HepG2 (cell line): Measurements from ENCODE around the gene PEMT. TPM values are rescaled to one million over a fixed set of nuclear protein-coding genes. Genes with fewer than 3 reads are reported as not detected.

Experiments
- CAMTA2 ChIP-seq: sonication (generic); formaldehyde crosslinking; IDR thresholded peaks from 2 replicates; pipeline ENCODE4 v1.4.0; 2020; ENCODE audit warnings: mild to moderate bottlenecking, missing genetic modification reagents, borderline replicate concordance
- CBFB ChIP-seq: sonication (generic); formaldehyde crosslinking; IDR thresholded peaks from 2 replicates; pipeline ENCODE4 v1.4.0; 2020; ENCODE audit warnings: missing genetic modification reagents
- CCDC6 ChIP-seq: sonication (generic); formaldehyde crosslinking; IDR thresholded peaks from 2 replicates; pipeline ENCODE4 v1.8.1; 2022; ENCODE audit warnings: mild to moderate bottlenecking, missing genetic modification reagents, moderate library complexity
- DR1 ChIP-seq: sonication (generic); formaldehyde crosslinking; IDR thresholded peaks from 2 replicates; pipeline ENCODE4 v1.8.0; 2021; ENCODE audit warnings: mild to moderate bottlenecking, missing genetic modification reagents, inconsistent platforms
- FOSL1 ChIP-seq: sonication (generic); formaldehyde crosslinking; IDR thresholded peaks from 2 replicates; pipeline ENCODE4 v1.9.0; 2021; ENCODE audit warnings: missing genetic modification reagents, borderline replicate concordance
- FOXA3 ChIP-seq: IDR thresholded peaks from 2 replicates; pipeline ENCODE4 v1.6.1; 2016; ENCODE audit warnings: missing genetic modification reagents, missing compliant biosample characterization
- HDAC1 ChIP-seq: sonication (generic); formaldehyde crosslinking; IDR thresholded peaks from 2 replicates; pipeline ENCODE4 v1.5.1; 2020; ENCODE audit warnings: mild to moderate bottlenecking, missing genetic modification reagents
- NFE2 ChIP-seq: sonication (generic); formaldehyde crosslinking; IDR thresholded peaks from 2 replicates; pipeline ENCODE4 v1.4.0; 2020; ENCODE audit warnings: missing genetic modification reagents
- PPARG ChIP-seq: conservative IDR thresholded peaks from 2 replicates; pipeline ENCODE4 v1.6.1; 2016; ENCODE audit warnings: missing biosample characterization, missing genetic modification reagents
- RFX5 ChIP-seq: IDR thresholded peaks from 2 replicates; pipeline ENCODE4 v1.6.1; 2011; ENCODE audit warnings: low read depth, low read length, improper control_type of control experiment
- TBX3 ChIP-seq: fragments of 450-650 bp; IDR thresholded peaks from 2 replicates; pipeline ENCODE4 v1.6.1; 2017; ENCODE audit warnings: antibody characterized with exemption, mild to moderate bottlenecking, inconsistent platforms, borderline replicate concordance
- THYN1 ChIP-seq: sonication (generic); formaldehyde crosslinking; IDR thresholded peaks from 2 replicates; pipeline ENCODE4 v1.8.1; 2023; ENCODE audit warnings: low read depth, mild to moderate bottlenecking, moderate library complexity, missing genetic modification reagents, borderline replicate concordance
- ZBTB20 ChIP-seq: sonication (generic); formaldehyde crosslinking; IDR thresholded peaks from 2 replicates; pipeline ENCODE4 v1.8.1; 2023; ENCODE audit warnings: missing genetic modification reagents, low read depth, mild to moderate bottlenecking, borderline replicate concordance
- ZFAT ChIP-seq: sonication (generic); formaldehyde crosslinking; conservative IDR thresholded peaks from 2 replicates; pipeline ENCODE4 v1.8.1; 2023; ENCODE audit warnings: missing genetic modification reagents, inconsistent platforms
- ZNF121 ChIP-seq: sonication (generic); formaldehyde crosslinking; IDR thresholded peaks from 2 replicates; pipeline ENCODE4 v1.5.0; 2020; ENCODE audit warnings: mild to moderate bottlenecking, missing genetic modification reagents
- ZNF180 ChIP-seq: sonication (generic); formaldehyde crosslinking; IDR thresholded peaks from 2 replicates; pipeline ENCODE4 v1.4.0; 2020; ENCODE audit warnings: low read depth, missing genetic modification reagents, borderline replicate concordance
- ZNF234 ChIP-seq: sonication (generic); formaldehyde crosslinking; conservative IDR thresholded peaks from 2 replicates; pipeline ENCODE4 v1.5.1; 2020; ENCODE audit warnings: mild to moderate bottlenecking, missing genetic modification reagents
- ZNF333 ChIP-seq: sonication (generic); formaldehyde crosslinking; IDR thresholded peaks from 2 replicates; pipeline ENCODE4 v1.4.0; 2020; ENCODE audit warnings: mild to moderate bottlenecking, missing genetic modification reagents, borderline replicate concordance
- ZNF773 ChIP-seq: sonication (generic); formaldehyde crosslinking; IDR thresholded peaks from 2 replicates; pipeline ENCODE4 v1.4.0; 2020; ENCODE audit warnings: missing genetic modification reagents, borderline replicate concordance
- ZNF878 ChIP-seq: sonication (generic); formaldehyde crosslinking; IDR thresholded peaks from 2 replicates; pipeline ENCODE4 v1.8.1; 2023; ENCODE audit warnings: mild to moderate bottlenecking, missing genetic modification reagents, moderate library complexity
- ZSCAN25 ChIP-seq: sonication (generic); formaldehyde crosslinking; IDR thresholded peaks from 2 replicates; pipeline ENCODE4 v1.8.0; 2022; ENCODE audit warnings: mild to moderate bottlenecking, missing genetic modification reagents
- polyA plus RNA-seq, 8 experiments: library from polyadenylated mRNA; depleted of rRNA in 3 of 8; stranded (reverse) in 7 of 8; unstranded in 1 of 8; fragments of >200 nt; fragmentation: Illumina TruSeq in 4 of 8; extraction: Trizol in 4 of 8; gene quantifications; 2 replicates each; pipeline versions ENCODE4 v1.2.1 to v1.2.3, GENCODE V29; 2011 to 2016; ENCODE audit warnings: low read depth in 4 of 8, missing spikeins in 1 of 8, mixed read lengths in 1 of 8; ENCODE audit not compliant: insufficient read depth in 1 of 8
- total RNA-seq, 5 experiments: library from RNA; depleted of rRNA; stranded (reverse); fragments of >200 nt; fragmentation: Illumina TruSeq; extraction: Trizol; gene quantifications; 2 replicates each; pipeline ENCODE4 v1.2.3, GENCODE V29; 2016; ENCODE audit warnings: low read depth in 1 of 5
- TF ChIP-seq, protein P1 (sequence below): sonication (generic); formaldehyde crosslinking; IDR thresholded peaks from 2 replicates; pipeline ENCODE4 v1.9.0; 2021; ENCODE audit warnings: missing genetic modification reagents, mild to moderate bottlenecking, borderline replicate concordance
- TF ChIP-seq, protein P2 (sequence below): sonication (generic); formaldehyde crosslinking; IDR thresholded peaks from 2 replicates; pipeline ENCODE4 v1.4.0; 2020; ENCODE audit warnings: mild to moderate bottlenecking, low read depth, missing genetic modification reagents
- TF ChIP-seq, protein P3 (sequence below): sonication (generic); formaldehyde crosslinking; IDR thresholded peaks from 2 replicates; pipeline ENCODE4 v1.4.0; 2020; ENCODE audit warnings: missing genetic modification reagents
- TF ChIP-seq, protein P4 (sequence below), 2 experiments: fragments of 450-650 bp in 1 of 2; sonication (generic) in 1 of 2; formaldehyde crosslinking; IDR thresholded peaks; 2 replicates each; pipeline versions ENCODE4 v1.5.0 to v1.8.0; 2020 to 2022; ENCODE audit warnings: mild to moderate bottlenecking in 1 of 2, missing genetic modification reagents in 1 of 2

The PEMT gene
- total and polyA plus RNA-seq, 2 of the 13 experiments (the other 11 are each of a cell fraction or from before 2014, with no cell fraction given) = 31.7 to 43.6 TPM

DNA sequence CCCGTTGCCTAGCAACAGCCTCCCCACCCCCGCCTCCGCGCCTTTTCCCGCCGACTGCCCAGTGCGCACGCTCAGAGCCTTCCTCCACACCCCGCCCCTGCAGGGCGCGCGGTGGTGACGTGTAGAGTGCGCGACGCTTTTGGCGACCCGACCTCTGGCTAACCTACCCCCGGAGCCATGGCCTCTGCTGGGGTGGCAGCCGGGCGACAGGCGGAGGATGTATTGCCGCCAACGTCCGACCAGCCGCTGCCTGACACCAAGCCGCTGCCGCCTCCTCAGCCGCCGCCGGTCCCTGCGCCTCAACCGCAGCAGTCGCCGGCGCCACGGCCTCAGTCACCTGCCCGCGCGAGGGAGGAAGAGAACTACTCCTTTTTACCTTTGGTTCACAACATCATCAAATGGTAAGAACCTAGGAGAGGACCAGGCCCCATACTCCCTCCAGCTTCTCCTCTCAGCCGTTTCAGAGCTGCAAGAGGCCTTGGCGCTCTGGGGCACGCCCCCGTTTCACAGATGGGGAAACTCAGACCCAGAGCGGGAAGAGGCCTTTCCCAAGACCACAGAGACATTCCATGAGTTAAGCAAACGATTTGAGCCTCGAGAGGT is 114.5 kb downstream of the PEMT start, which contains the start of gene MED9 (continued):
- TF ChIP-seq, protein P1, sequence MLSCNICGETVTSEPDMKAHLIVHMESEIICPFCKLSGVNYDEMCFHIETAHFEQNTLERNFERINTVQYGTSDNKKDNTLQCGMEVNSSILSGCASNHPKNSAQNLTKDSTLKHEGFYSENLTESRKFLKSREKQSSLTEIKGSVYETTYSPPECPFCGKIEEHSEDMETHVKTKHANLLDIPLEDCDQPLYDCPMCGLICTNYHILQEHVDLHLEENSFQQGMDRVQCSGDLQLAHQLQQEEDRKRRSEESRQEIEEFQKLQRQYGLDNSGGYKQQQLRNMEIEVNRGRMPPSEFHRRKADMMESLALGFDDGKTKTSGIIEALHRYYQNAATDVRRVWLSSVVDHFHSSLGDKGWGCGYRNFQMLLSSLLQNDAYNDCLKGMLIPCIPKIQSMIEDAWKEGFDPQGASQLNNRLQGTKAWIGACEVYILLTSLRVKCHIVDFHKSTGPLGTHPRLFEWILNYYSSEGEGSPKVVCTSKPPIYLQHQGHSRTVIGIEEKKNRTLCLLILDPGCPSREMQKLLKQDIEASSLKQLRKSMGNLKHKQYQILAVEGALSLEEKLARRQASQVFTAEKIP = no peak
- TF ChIP-seq, protein P2, sequence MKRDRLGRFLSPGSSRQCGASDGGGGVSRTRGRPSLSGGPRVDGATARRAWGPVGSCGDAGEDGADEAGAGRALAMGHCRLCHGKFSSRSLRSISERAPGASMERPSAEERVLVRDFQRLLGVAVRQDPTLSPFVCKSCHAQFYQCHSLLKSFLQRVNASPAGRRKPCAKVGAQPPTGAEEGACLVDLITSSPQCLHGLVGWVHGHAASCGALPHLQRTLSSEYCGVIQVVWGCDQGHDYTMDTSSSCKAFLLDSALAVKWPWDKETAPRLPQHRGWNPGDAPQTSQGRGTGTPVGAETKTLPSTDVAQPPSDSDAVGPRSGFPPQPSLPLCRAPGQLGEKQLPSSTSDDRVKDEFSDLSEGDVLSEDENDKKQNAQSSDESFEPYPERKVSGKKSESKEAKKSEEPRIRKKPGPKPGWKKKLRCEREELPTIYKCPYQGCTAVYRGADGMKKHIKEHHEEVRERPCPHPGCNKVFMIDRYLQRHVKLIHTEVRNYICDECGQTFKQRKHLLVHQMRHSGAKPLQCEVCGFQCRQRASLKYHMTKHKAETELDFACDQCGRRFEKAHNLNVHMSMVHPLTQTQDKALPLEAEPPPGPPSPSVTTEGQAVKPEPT (CRISPR knock-in tag) = no peak
- TF ChIP-seq NFE2 (CRISPR knock-in tag) (no peak), TBX3 (no peak), ZNF234 (CRISPR knock-in tag) (no peak), ZBTB20 (CRISPR knock-in tag) (peak; percentile 52; the same call in 1 of the 2 replicates), FOXA3 (CRISPR knock-in tag) (peak; percentile 51), CBFB (CRISPR knock-in tag) (peak; percentile 81; the same call in 1 of the 2 replicates), CCDC6 (CRISPR knock-in tag) (no peak), CAMTA2 (CRISPR knock-in tag) (no peak), ZSCAN25 (CRISPR knock-in tag) (peak; percentile 97), ZNF121 (CRISPR knock-in tag) (no peak), RFX5 (peak; percentile 39; the same call in 1 of the 2 replicates), FOSL1 (no peak), PPARG (peak; percentile 36; the same call in 1 of the 2 replicates), DR1 (CRISPR knock-in tag) (no peak; the same call in 1 of the 2 replicates), ZFAT (CRISPR knock-in tag) (no peak), THYN1 (no peak), HDAC1 (CRISPR knock-in tag) (peak; percentile 86), ZNF773 (no peak), ZNF878 (CRISPR knock-in tag) (no peak), ZNF180 (no peak), ZNF333 (CRISPR knock-in tag) (0 out of 2 replicates have a peak, but pooled peaks have one; percentile 42)
- TF ChIP-seq, protein P3, sequence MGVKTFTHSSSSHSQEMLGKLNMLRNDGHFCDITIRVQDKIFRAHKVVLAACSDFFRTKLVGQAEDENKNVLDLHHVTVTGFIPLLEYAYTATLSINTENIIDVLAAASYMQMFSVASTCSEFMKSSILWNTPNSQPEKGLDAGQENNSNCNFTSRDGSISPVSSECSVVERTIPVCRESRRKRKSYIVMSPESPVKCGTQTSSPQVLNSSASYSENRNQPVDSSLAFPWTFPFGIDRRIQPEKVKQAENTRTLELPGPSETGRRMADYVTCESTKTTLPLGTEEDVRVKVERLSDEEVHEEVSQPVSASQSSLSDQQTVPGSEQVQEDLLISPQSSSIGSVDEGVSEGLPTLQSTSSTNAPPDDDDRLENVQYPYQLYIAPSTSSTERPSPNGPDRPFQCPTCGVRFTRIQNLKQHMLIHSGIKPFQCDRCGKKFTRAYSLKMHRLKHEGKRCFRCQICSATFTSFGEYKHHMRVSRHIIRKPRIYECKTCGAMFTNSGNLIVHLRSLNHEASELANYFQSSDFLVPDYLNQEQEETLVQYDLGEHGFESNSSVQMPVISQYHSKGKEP (CRISPR knock-in tag) = no peak
- TF ChIP-seq, protein P4, sequence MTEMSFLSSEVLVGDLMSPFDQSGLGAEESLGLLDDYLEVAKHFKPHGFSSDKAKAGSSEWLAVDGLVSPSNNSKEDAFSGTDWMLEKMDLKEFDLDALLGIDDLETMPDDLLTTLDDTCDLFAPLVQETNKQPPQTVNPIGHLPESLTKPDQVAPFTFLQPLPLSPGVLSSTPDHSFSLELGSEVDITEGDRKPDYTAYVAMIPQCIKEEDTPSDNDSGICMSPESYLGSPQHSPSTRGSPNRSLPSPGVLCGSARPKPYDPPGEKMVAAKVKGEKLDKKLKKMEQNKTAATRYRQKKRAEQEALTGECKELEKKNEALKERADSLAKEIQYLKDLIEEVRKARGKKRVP (CRISPR knock-in tag; IDR thresholded peaks at IDR 0.05) = peak in 1 of 2 experiments; percentile 41; a peak in 1 of 4 replicates
